Dedifferentiated amniotic fluid mesenchymal stem cell (primary cell): ENCODE results near the gene CROCC2.

ENCODE experiments used
- DNase-seq: peaks from one replicate; pipeline ENCODE4 v3.0.0-alpha.2; 2016; ENCODE audit errors: extremely low spot score

CROCC2 gene

GRCh38 chr2:240933966-240934700, 28.0 kb downstream of the CROCC2 start:
- no peak for DNase-seq

- DNase-seq: no peak
These were observed 28.6 kb downstream of the CROCC2 start for GRCh38 chr2:240934701-240935102.

- no peak for DNase-seq
These were observed 29.2 kb downstream of the CROCC2 start for GRCh38 chr2:240935103-240935876.

DNA sequence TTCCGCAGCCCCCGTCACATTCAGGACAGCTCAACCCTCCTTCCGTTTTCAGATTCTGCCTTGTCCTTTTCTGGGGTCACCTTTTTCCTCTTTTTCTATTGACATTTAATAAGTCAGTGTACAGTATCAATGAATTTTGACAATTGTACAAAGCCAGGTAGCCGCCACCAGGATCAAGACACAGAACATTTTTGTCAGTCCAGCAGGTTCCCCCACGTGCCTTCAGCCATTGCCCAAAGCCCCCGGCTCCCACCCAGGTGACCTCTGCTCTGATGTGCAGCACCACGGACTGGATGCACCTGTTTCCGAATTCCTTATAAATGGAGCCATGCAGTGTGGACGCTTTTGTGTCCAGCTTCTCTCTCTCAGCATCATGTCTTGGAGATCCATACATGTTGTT, 30.0 kb downstream of the CROCC2 start:
- no peak for DNase-seq

DNA sequence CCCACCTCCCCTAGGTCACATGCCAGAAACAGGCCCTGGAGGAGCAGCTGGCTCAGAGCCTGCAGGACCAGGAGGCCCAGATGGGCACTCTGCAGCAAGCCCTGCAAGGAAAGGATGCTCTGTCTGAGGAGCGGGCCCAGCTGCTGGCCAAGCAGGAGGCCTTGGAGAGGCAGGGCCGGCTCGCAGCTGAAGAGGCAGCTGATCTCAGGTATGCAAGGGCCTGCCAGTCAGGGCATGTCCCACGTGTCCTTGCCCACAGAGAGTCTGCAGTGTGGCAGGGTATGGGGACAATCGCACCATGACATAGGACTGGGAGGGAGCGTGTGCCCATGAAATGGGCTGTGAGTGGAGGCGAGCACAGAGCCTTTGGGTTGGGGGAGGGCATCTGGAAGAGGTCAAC, 39.9 kb downstream of the CROCC2 start:
- DNase-seq: no peak

GRCh38 chr2:240946654-240947053, 40.5 kb downstream of the CROCC2 start:
- DNase-seq: no peak

DNA sequence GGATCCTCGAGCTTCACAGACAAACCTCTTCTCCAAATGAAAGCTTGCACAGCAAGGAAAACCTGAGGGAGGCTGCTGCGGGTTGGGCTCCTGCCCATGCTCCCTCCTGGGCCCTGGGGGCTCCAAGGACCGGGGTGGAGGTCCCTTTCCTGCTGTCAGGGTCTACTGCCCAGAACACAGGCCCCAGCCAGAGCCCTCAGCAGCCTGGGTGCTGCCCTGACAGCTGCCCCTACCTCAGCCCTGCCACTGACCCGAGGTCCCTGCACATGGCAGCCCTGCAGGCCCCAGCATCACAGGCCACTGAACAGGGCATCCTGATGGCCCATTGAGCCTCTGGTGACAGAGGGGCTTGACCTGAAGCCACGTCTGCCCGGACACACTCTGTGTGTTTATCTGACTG, 41.0 kb downstream of the CROCC2 start:
- no peak for DNase-seq

DNA sequence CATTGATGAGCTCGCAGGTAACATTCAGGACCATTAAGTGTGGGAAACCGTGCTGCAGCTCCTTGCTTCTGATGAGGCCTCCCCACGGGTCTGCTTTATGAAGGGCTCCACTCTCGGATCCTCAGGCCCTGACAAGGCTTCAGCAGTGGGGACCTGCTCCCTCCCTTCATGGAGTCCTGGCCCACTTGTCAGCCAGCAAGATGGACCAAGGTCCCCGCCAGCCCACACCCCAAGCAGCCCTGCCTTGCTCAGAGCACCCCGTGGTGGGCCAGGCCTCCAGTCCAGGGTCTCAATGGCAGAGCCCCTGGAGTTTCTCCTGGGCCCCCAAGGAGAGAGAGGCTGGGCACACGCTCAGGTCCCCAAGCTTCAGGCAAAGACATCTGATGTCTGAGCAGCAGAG, 41.5 kb downstream of the CROCC2 start:
- no peak for DNase-seq

GRCh38 chr2:240948086-240948485, 42.0 kb downstream of the CROCC2 start:
- no peak for DNase-seq

- no peak for DNase-seq
These were observed 43.0 kb downstream of the CROCC2 start for GRCh38 chr2:240948905-240949790.

- DNase-seq: no peak
These were observed 43.9 kb downstream of the CROCC2 start for GRCh38 chr2:240949791-240950705.

- no peak for DNase-seq
These were observed 45.0 kb downstream of the CROCC2 start for GRCh38 chr2:240951045-240951594.

DNA sequence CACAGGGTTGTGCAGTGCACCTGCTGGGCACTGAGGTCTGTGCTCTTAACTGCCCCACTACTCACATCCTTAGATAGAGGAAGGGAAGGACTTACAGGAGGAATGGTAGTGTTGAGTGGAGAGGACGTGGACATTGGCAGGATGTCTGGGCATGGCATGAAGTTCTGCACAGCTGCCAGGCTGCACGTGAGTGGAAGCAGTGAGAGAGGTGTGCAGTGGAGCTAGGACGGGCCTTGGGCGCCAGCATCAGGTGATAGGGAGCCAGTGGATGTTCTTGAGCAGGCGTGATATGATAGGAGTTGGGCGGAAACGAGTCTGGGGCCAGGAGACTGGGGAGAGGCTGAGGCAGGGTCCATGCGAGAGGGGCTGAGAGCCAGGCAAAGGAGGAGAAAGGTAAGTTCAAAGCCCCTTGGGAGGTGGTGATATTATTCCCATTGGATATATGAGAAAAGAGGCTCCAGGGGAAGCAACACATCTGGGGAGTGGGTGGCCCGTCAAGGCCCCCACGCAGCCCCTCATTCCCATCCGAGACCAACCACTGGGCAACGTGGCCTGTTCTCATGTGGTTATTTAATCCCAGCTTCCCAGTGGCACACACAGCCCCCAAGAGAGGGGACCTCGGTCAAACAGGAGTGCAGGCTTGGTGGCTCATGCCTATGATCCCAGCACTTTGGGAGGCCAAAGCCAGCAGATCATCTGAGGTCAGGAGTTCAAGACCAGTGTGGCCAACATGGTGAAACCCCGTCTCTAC, 46.5 kb downstream of the CROCC2 start:
- no peak for DNase-seq

GRCh38 chr2:240953426-240954410, 47.6 kb downstream of the CROCC2 start:
- DNase-seq: no peak

DNA sequence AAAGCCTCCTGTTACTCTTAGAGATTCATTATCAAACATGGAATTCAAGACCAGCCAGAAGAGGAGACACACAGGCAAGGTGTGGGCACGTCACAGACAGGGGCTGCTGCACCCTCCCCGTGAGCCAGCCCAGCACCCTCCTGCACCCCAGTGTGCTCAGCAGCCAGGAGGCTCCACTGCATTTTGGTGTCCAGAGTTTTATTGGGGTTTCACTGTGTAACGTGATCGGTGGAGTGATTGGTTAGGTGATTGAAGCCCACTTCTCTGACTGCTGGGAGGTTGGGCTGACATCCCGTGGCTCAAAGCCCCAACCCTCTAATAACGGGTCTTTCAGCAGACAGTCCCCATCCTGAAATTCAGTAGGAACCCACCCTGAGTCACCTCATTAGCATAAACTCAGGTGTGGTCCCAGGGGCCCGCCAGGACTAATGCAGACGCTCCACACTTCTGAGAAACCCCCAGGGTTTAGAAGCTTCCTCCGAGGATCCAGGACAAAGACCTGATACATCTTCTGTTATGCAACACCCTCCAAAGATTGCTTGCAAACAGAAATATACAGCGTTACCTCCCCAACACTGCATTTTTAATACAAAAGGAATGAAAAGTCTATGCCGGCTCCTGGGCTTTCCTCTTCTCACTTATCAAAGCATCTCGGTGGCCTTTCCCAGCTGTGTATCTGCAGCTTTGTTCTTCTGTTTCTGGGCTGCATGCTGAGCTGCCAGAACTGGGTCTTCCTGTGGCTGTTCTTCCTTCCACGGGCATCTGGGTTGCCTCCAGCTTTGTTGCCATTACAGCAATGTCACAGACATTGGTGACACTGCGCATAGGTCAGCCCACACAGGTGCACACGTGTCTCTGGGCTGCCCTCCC, 48.5 kb downstream of the CROCC2 start:
- DNase-seq: no peak

DNA sequence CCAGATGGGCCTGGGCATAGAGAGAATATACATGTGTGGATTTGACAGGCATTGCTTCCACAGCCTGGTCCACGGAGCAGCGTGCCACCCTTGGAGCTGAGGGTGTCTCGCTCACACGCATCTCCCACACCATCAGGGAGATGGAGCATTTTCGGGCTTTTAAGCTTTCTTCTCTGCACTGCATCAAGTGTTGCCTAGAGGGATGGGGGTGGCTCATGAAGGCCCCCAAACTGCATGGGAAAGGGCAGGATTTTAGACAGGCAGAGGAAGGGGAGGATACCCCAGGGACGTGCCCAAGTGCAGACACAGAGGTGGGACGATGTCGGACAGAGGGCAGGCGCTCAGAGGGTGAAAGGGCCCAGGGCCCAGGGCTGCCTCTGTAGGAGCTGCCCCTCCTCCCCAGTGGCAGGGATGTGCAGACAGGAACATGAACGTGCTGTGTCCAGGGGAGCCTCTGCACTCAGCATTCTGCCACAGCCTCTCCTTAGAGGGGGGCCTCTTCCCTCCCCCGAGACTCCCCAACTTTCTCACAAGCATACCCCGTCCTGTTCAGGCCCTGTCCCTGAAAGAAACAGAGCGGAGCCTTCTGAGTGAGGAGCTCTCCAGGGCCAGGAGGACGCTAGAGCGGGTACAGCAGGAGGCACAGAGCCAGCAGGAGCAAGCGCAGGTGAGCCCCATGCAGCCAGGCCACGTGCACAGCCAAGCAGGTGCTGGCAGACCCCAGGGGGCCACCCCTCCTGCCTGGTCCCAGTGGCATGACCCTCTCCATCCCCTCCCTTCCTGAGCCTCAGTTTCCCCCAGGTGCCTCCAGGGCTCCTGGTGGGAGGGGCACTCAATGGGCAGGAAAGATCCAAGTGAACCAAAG, 49.4 kb downstream of the CROCC2 start:
- no peak for DNase-seq
